Caco-2 (cell line): ENCODE data around the gene MAML2. TPM values are rescaled to one million over a fixed set of nuclear protein-coding genes. Genes with fewer than 3 reads are reported as not detected.

Experiments used
- BruUV-seq: library from RNA; stranded (reverse); fragments of 400-500 nt; replicated peaks from 2 replicates; lab custom pipeline; 2021; lab: Mats Ljungman, UMichigan
- CTCF ChIA-PET: fragments of 300-600 bp; sonication (Branson Sonifier 250); formaldehyde crosslinking; loops from one replicate; lab custom pipeline; 2022; ENCODE audit warnings: antibody characterized with exemption; lab: Charles Lee
- POLR2A ChIA-PET: fragments of 300-600 bp; sonication (Branson Sonifier 250); formaldehyde crosslinking; loops from one replicate; lab custom pipeline; 2022; ENCODE audit warnings: antibody characterized with exemption; lab: Charles Lee
- DNase-seq, 2 experiments: peaks; one replicate each; pipeline versions ENCODE4 v3.0.0 to v3.0.0-alpha.2; 2020 to 2022
- H3K27me3 ChIP-seq: replicated peaks from 2 replicates; pipeline ENCODE4 v1.6.0; 2011; ENCODE audit warnings: low read length; ENCODE audit not compliant: control insufficient read depth, insufficient read depth
- H3K36me3 ChIP-seq: 2 replicates; pipeline ENCODE4 v1.5.1; 2011; ENCODE audit warnings: low read length; ENCODE audit not compliant: control insufficient read depth, insufficient read depth
- H3K4me1 ChIP-seq: fragments of 250-450 bp; sonication (Bioruptor Pico); 2 replicates; pipeline ENCODE4 v1.5.1; 2020; ENCODE audit warnings: mild to moderate bottlenecking
- H3K4me3 ChIP-seq: 2 replicates; pipeline ENCODE4 v1.5.1; 2011; ENCODE audit warnings: low read depth, mild to moderate bottlenecking, control low read depth, low read length
- H3K9me3 ChIP-seq: fragments of 250-450 bp; sonication (Bioruptor Pico); 2 replicates; pipeline ENCODE4 v1.5.1; 2020; ENCODE audit warnings: mild to moderate bottlenecking, moderate library complexity
- H3K27ac Mint-ChIP-seq: one replicate; pipeline ENCODE4 v1.8.0; 2022; ENCODE audit warnings: mixed read lengths; ENCODE audit not compliant: unreplicated experiment
- H3K27me3 Mint-ChIP-seq: one replicate; pipeline ENCODE4 v1.8.0; 2022; ENCODE audit warnings: mixed read lengths; ENCODE audit not compliant: insufficient read depth, unreplicated experiment
- H3K36me3 Mint-ChIP-seq: one replicate; pipeline ENCODE4 v1.8.0; 2022; ENCODE audit warnings: mild to moderate bottlenecking, mixed read lengths; ENCODE audit not compliant: insufficient read depth, unreplicated experiment
- H3K4me1 Mint-ChIP-seq: one replicate; pipeline ENCODE4 v1.8.0; 2022; ENCODE audit warnings: low read depth, mixed read lengths; ENCODE audit not compliant: unreplicated experiment
- H3K4me3 Mint-ChIP-seq: one replicate; pipeline ENCODE4 v1.8.0; 2022; ENCODE audit warnings: mild to moderate bottlenecking, moderate library complexity, mixed read lengths; ENCODE audit not compliant: unreplicated experiment
- H3K9me3 Mint-ChIP-seq: one replicate; pipeline ENCODE4 v1.8.0; 2022; ENCODE audit warnings: mixed read lengths; ENCODE audit not compliant: unreplicated experiment
- CTCF ChIP-seq, 2 experiments: fragments of 200-600 bp in 1 of 2; IDR thresholded peaks; 1 replicate in 1 of 2; 2 replicates in 1 of 2; pipeline versions ENCODE4 v1.5.1 to v1.8.0; 2011 to 2022; ENCODE audit warnings: antibody characterized with exemption in 1 of 2, control low read depth in 1 of 2, inconsistent platforms in 1 of 2, low read depth in 1 of 2, low read length in 1 of 2, mild to moderate bottlenecking in 1 of 2, moderate library complexity in 1 of 2; ENCODE audit not compliant: insufficient read depth in 1 of 2, severe bottlenecking in 1 of 2, unreplicated experiment in 1 of 2
- intact Hi-C: fragments of 100-400 bp; cut with micrococcal nuclease; formaldehyde crosslinking; loops from one replicate; pipeline ENCODE4 v1.10.0; 2022; ENCODE audit not compliant: unreplicated experiment
- total RNA-seq: library from RNA; stranded (reverse); gene quantifications from 2 replicates; pipeline ENCODE4 v1.2.3, GENCODE V29; 2022

The MAML2 gene
- total RNA-seq, 1 experiment from 2014 or later: 11.5 TPM

GRCh38 chr11:96147186-96147585 lies 195.8 kb downstream of the MAML2 start:
- Mint-ChIP-seq H3K4me3 (no peak overlapping the region), H3K27me3 (no peaks in the 10 kb centered on the region), H3K36me3 (no peaks in the 10 kb centered on the region), H3K27ac (no peak overlapping the region), H3K4me1 (peaks cover 55% of the 10 kb centered on the region), H3K9me3 (no peaks in the 10 kb centered on the region)
- BruUV-seq: no TSS peak
- Histone ChIP-seq H3K4me3 (no peak overlapping the region), H3K4me1 (peaks cover 59% of the 10 kb centered on the region), H3K27me3 (no peaks in the 10 kb centered on the region), H3K36me3 (no peaks in the 10 kb centered on the region), H3K9me3 (no peaks in the 10 kb centered on the region)
- no peak for TF ChIP-seq CTCF (IDR thresholded peaks at IDR 0.05; ENCODE audit: insufficient read depth in 1 of 2, low read depth in 1 of 2, low read length in 1 of 2, severe bottlenecking in 1 of 2, unreplicated experiment in 1 of 2)
- DNase-seq: no peak
- ChIA-PET POLR2A (no interaction called here), CTCF (interaction anchor here (1.3 kb wide), 1 partner anchor 196 kb away, joined by 5 read pairs; the partner anchor contains the start of gene MAML2)
- intact Hi-C loops: loop anchor here (2.0 to 5.0 kb wide), 3 partner anchors 54 to 225 kb away; partner anchors contain the start of gene MTMR2

- H3K9me3 ChIP-seq: no peaks in the 10 kb centered on the region
- no peaks in the 10 kb centered on the region for H3K36me3 ChIP-seq
- H3K27me3 ChIP-seq: no peaks in the 10 kb centered on the region
- H3K27ac Mint-ChIP-seq: no peak overlapping the region
- DNase-seq: no peak
- H3K27me3 Mint-ChIP-seq: no peaks in the 10 kb centered on the region
- ChIA-PET CTCF (interaction anchor here (1.3 kb wide), 1 partner anchor 196 kb away, joined by 5 read pairs; the partner anchor contains the start of gene MAML2), POLR2A (no interaction called here)
- H3K4me1 Mint-ChIP-seq: peaks cover 59% of the 10 kb centered on the region
- intact Hi-C loops: loop anchor here (1.0 to 5.0 kb wide), 8 partner anchors 9 to 242 kb away; partner anchors contain the start of genes MAML2 and MTMR2
- BruUV-seq: no TSS peak
- no peaks in the 10 kb centered on the region for H3K36me3 Mint-ChIP-seq
- H3K4me3 ChIP-seq: no peak overlapping the region
- no peak overlapping the region for H3K4me3 Mint-ChIP-seq
- H3K9me3 Mint-ChIP-seq: no peaks in the 10 kb centered on the region
- TF ChIP-seq CTCF (IDR thresholded peaks at IDR 0.05; ENCODE audit: insufficient read depth in 1 of 2, low read depth in 1 of 2, low read length in 1 of 2, severe bottlenecking in 1 of 2, unreplicated experiment in 1 of 2): no peak
- peaks cover 59% of the 10 kb centered on the region for H3K4me1 ChIP-seq
Observed at GRCh38 chr11:96146765-96147164, 196.2 kb downstream of the MAML2 start.

- ChIA-PET POLR2A (no interaction called here), CTCF (interaction anchor here (0.8 kb wide), 1 partner anchor 249 kb away, joined by 3 read pairs; no protein-coding TSS in a partner anchor)
- H3K4me3 ChIP-seq: no peak overlapping the region
- H3K9me3 ChIP-seq: no peaks in the 10 kb centered on the region
- peaks cover 55% of the 10 kb centered on the region for H3K4me1 ChIP-seq
- Mint-ChIP-seq H3K27ac (peak overlapping the region; percentile 25), H3K4me3 (peak overlapping the region; percentile 16), H3K36me3 (no peaks in the 10 kb centered on the region), H3K4me1 (peaks cover 70% of the 10 kb centered on the region), H3K9me3 (no peaks in the 10 kb centered on the region), H3K27me3 (no peaks in the 10 kb centered on the region)
- no peak for TF ChIP-seq CTCF (IDR thresholded peaks at IDR 0.05; ENCODE audit: insufficient read depth in 1 of 2, low read depth in 1 of 2, low read length in 1 of 2, severe bottlenecking in 1 of 2, unreplicated experiment in 1 of 2)
- H3K36me3 ChIP-seq: no peaks in the 10 kb centered on the region
- intact Hi-C loops: loop anchor here (1.0 to 5.0 kb wide), 4 partner anchors 77 to 223 kb away; partner anchors contain the start of gene MTMR2
- DNase-seq: peak; percentile 22 to 47
- no TSS peak for BruUV-seq
- no peaks in the 10 kb centered on the region for H3K27me3 ChIP-seq
Observed at GRCh38 chr11:96145163-96145585, 197.8 kb downstream of the MAML2 start.
